Central memory CD4-positive, alpha-beta T cell (primary cell): ENCODE measurements around the gene UBA52.
A peak's percentile ranks its signal among the peaks of the same experiment; 100 is the strongest.
"Not testable (repeated sequence)": the region's sequence is repeated elsewhere in the genome, so short reads cannot be mapped to it uniquely, and the experiment has no call there.

Experiments used
- DNase-seq: peaks from one replicate; pipeline ENCODE4 v3.0.0; 2022

UBA52 gene

DNA sequence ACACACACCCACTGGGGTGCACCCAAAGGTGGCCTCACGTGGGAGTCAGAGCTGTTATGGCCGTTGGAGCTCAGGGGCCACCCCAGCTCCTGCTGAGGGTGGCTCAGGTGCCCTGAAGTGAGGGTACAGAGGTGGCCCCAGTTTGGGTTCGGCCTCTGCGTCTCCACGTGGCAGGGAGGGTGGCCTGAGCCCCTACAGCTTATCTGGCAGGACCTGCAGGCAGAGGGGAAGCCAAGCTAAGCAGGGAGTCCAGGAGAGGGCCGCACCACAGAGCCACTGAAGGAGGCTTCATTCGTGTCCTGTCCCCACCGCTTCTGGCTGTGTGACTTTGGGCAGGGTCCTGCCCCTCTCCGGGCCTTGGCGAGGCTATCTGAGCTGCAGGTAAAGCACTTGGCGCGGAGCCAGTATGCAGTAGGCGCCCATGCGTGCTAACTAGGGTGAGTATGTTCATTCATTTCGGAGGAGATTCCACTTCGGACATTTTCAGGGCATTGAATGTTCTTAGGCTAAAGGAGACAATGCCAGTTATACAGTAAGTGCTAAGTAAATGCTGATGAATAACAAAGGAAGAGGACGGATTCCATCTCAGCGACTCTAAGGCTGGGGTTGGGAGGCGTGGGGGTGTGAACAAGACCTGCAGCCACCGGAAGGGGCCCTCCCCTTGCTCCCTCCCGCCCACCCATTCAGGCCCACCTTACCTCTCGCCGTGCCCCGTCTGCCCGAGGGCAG lies 21.9 kb downstream of the UBA52 start:
- no peak for DNase-seq

DNA sequence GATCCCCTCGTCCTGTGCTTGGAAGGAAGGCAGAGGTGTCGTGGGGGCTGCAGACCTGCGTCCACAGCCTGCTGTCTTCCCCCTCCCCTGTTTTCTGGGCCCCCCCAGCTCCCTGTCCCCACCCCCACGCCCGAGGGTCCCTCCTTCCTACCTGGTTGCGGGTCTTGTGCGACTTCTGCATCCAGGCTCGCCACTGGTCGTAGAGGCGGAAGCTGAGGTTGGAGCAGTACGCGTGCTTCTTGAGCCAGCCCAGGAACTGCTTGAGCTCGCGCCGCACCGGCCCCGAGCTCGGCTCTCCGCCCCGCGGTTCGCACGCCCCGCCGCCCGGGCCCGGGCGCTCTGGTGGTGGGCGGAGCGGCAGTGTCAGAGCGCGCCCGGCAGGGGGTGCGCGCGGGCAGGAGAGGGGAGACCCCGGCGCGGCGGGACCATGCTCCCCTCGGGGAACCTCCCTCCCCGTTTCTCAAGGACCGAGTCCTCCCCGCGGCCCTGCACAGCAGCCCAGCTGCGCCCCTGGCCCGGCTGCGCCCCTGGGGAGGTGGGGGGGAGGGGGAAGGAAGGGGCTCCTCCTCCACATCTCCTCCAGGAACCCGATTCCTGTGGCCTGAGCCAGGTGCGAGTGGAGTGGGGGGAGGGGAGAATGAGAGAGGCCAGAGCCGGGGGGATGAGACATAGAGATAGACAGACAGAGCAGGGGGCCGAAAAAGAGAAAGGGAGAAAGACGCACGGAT lies 22.6 kb downstream of the UBA52 start:
- peak; percentile 68 for DNase-seq

DNA sequence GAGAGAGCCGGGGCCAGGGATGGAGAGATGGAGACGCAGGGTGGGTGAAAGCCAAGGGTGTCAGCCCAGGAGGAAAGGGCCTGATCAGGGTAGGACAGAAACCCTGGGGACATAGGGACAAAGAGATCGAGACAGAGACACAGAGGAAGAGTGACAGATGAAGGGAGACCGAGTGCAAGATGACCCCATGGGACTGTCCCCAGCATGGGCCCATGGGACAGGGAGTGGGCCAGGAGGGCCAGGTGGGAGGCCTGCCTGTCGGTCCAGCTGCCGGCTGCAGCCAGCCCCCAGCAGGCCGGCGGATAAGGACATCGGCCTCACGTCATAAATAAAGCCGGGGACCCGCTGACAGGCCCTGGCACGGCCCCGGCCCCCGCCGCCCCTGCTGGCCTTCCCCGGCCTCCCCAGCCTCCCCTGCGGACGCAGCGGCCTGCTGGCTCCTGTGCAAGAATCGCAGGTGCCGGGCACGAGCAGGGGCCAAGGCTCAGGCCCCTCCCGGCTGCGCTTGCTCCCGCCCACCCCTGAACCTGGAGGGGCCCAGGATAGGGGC lies 23.2 kb downstream of the UBA52 start:
- no peak for DNase-seq

DNA sequence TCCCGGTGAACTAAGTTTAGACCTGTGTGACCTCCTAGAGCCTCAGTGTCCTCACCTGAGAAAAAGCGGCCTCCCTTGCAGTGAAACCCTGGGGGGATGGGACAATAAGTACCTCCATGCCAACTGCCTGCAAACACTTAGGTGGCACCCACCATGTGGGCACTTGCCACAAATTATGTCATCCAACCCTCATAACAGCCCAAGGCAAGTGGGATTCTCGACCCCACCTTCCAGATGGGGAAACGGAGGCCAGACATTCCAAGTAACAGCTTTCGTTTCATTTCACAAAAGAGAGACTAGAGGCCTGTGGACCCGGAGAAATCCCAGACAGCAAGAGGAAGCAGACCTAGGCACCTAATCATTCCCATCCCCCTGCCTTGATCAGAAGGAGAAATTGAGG lies 23.8 kb downstream of the UBA52 start:
- no peak for DNase-seq

DNA sequence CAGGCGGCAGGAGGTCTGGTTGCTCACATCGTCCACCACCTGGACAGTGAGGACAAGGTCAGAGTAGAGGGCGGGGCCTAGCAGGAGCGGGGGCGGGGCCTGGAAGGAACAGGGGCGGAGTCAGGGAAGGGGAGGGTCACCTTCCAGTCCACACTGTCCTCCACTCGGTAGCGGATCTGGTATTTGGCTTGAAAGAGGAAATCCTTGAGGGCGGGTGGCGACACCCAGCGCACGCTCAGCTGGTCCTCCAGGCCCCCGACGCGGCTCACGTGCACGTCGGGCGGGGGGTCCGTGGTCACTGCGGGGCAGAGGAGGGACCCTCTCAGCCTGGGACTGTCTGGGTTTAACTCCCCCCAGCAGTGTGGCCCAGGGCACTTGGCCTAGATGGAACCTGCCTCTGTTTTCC lies 25.1 kb downstream of the UBA52 start:
- no peak for DNase-seq

DNA sequence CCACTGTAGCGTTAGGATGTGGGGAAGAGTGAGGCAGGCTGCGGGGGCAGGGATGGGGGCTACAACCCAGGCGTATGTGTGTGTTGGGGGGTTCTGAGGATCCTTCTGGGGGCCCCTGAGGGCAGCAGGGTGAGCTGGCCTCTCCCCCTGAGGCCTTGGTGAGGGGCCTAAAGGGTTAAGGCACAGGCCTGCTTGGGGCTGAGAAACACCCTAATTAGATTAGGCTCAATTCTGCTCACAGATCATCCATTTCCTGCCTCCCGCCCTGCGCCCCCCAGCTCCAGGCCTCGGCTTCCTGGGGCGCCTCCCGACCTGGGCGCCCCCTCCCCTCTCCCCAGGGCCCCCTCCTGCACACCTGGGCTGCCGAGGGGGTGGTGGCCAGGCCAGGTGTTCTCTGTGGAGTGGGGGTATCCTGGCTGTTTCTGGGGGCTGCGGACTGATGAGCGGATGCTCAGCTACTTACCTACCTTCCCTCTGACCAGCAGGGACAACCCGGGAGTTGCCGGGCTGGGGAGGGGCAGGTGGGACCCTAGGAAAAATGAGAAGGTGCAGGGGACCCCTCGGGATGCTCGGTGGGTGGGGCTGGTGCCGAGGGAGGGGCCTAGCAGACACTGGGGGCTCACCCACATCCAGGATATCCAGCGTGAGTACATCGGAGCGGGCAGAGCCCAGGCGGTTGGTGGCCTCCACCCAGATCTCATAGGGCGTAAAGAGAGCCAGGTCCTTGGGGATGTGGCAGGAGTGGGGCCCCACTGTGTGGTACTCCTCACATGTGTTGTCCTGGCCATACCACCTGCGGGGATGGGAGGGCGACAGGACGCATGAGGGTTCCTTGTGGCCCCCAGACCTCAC lies 26.4 kb downstream of the UBA52 start:
- no peak for DNase-seq

DNA sequence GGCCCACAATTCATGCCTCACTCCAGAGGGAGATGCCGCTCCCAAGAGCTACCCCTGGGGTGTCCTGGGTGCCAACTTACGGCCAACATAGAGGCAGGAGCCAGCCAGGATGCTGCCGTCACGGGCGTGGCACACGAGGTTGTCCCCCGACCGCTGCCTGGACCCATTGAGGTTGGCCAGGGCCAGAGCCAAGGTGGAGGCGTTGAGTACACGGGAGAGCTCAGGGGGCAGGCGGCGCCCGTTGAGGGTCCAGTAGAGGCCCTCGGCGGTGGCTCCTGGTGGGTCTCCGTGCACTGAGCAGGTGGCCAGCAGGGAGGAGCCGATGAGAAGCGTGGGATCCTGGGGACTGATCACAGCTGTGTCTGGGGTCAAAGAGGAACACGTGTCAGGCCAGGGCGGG lies 27.8 kb downstream of the UBA52 start:
- no peak for DNase-seq

DNA sequence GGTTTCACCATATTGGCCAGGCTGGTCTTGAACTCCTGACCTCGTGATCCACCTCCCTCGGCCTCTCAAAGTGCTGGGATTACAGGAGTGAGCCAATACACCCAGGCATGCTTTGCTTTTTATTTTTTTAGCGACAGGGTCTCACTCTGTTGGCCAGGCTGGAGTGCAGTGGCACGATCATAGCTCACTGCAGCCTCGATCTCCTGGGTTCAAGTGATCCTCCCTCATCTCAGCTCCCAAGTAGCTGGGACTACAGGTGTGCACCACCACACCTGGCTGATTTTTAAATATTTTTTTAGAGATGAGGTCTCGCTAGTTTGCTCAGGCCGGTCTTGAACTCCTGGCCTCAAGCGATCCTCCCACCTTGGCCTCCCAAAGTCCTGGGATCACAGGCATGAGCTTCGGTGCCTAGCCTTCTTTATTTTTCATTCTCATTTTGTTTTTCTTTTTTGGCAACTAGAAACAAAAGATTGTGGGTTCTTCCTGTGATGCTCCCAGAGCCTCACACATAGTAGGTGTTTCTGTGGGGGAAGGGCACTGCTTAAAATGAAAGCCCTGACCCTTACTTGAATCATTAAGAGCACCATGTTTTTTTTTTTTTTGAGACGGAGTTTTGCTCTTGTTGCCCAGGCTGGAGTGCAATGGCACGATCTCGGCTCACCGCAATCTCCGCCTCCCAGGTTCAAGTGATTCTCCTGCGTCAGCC lies 29.2 kb downstream of the UBA52 start:
- not testable (repeated sequence) for DNase-seq

DNA sequence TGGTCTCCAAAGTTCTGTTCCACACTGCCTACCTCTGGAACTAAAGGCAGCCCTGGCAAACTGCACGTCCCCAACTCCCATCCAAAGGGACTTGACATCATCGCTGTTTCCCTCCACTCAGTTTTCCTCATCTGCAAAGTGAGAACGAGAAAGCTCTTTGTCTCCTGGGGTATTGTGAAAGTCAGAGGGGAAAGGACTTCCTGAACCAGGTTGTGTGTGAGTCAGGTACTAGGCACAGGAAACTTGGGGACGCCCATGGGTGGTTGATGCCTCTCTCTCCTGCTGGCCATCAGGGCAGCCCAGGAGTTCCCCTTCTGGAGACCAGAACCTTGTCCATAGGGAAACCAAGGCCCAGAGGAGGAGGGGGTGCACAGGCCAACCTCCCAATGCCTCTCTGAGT lies 30.2 kb downstream of the UBA52 start:
- no peak for DNase-seq

DNA sequence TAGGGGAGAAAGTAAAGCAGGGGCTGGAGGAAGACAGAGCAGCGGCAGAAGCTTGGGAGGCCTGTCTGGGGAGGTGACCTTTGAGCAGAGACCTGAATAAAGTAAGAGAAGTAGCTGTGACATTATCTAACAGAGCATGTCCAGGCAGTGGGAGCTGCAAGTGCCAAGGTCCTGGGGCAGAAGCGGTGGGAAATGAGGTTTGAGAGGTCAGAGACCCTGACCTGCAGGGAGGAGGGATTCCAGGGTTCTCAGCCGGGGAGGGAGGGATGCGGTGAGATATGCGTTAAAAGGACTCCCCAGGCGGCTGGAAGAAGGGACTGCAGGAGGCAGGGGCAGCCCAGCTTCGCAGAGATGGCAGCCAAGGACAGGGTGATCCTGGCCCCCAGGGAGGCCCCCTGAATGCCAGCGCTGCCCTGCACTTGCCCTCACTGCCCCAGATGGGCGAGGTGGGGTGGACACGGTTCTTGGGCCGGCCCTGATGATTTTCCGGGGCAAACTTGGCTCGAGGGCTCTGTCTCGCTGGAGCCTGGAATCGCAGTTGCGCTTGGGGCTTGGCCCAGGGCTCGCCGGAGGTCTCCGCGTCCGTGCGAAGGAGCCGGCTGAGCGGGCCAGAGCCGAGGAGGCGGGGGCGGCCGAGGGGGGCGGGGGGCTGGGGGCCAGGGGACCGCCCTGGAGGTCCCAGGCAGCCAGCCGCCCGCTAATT lies 31.7 kb downstream of the UBA52 start:
- no peak for DNase-seq

DNA sequence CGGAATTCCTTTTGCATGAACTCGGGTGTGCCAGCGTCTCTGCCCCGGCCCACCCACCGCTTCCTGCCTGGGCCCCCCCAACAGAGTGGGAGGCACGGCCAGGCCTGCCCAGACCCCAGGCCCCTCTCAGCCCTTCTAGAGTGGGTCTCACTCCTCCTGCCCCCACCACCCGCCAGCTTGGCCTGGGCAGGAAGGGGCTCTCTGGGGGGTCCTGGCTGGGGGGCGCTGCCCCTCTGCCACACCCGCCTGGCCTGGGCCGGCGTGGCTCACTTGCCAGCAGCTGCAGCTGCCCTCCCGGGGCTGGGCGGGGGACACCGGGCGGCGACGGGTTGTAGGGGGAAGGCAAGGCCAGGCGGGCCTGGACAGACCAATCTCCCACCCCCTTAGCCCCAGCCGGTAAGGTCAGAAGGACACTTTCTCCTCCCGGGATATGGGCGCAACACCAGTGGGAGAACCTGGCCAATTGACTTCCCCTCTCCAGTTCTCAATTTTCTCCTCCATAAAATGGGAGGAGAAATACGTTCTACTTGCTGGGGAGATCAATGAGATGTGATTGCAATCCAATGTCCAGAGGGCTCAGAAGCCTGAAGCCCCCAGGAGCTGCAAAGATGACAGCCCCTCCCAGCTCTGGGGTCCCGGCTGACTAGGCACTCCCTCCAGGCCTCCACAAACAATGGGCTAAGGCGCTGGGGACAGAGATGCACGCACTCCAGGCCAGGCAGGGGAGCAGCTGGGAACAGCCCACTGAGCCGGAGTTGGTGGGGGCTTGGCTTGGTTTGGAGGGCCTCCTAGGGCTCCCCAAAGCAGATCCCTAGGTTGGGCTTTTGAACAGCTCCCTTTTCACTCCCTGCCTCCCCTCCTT lies 32.5 kb downstream of the UBA52 start:
- no peak for DNase-seq

DNA sequence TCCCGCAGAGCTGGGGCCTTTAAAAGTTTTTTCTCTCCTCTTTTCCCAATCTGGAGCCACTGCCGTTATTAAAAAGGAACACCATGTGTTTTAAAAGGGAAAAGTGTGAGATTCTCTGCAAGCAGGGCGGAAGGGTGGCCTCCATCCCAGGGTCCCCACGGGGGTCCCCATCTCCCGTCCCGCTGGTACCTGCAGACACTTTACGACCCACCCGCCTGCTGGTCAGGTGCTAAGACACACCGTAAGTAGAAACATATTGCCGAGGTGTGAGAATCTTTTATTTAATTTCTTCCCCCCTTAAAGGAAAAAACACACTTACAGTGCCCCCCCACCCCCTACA lies 33.1 kb downstream of the UBA52 start:
- no peak for DNase-seq

DNA sequence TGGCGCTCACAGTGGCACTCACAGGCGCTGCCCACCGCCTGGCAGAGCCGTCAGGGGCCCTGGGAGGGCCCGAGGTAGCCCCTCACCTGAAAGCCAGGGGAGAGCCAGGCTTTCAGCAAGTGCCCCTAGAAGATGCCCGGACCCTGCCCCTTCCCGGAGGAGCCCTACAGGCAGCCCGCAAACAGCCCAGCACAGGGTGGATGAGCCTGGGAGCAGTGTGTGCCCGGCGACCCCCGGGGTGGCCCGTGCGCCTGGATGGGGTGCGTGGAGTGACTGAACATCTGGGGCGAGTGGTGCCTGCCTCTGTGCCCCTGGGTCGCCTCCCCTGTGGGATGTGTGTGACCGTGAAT lies 33.5 kb downstream of the UBA52 start:
- no peak for DNase-seq

DNA sequence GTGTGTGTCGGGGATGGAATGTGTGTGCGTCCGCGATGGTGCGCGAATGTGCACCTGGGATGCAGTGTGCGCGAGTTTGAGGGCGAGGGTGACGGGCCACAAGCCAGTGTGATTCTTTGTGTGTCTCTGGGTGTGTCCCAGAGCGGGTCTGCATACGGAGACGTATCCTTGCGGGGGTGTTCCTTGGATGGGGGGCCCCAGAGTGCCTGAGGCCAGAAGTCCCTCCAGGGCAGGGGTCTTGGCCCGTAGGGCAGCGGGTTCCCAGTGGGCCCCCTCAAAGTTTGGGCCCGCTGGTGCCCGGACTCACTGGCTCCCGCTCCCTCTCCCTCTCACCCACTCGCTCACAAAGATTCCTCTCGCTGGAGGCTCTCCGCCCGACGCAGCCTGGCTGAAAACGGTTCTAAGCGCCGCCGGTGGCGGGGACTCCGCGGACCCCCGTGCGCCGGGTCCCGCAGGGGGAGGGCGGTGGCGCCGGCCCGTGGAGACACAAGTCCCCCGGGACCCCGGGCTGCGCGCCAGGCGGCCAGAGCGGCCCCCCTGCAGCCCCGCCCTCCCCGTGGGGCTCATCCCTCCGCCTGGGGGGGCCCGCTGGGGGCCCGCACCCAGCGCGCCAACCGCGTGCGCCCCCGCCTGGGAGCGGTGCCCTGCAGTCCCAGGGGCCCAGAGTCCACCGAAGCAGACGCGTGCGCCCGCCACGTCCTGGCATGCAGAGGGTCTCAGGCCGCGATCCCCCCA lies 34.1 kb downstream of the UBA52 start:
- DNase-seq, result no peak

DNA sequence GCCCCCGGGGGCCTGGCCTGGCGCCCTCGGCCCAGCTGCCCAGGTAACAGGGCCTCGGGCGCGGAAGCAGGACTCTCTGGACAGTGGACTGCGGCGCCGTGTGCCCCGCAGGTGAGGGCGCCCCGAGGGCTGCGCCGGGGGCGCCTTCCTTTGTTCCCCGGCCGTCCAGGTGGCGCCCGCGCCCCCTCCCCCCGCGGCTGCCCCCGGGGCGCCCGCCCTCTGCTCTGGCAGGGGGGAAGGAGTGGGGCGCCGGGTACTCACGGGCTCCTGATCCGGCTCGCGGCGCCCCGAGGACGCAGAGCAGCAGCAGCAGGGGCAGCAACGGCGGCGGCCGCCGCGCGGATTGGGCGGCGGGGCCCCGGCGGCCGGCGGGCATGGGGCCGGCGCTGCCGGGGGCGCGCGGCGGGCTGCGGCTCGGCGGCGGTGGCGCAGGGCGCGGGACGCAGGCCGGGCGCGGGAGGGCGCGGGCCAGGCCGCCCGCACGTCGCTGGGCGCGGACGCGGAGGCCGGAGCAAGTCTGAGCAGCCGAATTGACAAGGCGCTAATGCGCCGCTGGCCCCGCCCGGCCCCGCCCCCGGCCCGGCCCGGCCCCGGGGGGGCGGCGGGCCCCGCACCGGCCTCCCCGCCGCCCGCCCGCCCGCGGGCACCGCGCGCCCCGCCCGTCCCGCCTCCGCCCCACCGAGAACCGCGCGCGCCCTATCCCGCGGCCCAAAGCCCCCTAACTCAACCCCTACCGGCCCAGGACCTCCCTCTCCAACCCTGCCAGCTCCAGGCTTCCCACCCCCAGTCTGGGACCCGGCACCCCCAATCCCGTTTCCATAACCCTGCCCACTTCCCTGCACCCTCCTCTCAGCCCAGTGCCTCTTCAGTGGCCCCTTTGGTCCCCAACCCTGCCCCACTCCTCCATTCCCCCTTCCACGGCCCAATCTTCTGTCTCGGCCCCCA lies 34.9 kb downstream of the UBA52 start, which contains the start of gene CRLF1:
TSS of gene CRLF1 (minus strand) at position 519 of the 945 bp plus-strand sequence. CDS start at position 376, 143 bp downstream.
- no peak for DNase-seq

DNA sequence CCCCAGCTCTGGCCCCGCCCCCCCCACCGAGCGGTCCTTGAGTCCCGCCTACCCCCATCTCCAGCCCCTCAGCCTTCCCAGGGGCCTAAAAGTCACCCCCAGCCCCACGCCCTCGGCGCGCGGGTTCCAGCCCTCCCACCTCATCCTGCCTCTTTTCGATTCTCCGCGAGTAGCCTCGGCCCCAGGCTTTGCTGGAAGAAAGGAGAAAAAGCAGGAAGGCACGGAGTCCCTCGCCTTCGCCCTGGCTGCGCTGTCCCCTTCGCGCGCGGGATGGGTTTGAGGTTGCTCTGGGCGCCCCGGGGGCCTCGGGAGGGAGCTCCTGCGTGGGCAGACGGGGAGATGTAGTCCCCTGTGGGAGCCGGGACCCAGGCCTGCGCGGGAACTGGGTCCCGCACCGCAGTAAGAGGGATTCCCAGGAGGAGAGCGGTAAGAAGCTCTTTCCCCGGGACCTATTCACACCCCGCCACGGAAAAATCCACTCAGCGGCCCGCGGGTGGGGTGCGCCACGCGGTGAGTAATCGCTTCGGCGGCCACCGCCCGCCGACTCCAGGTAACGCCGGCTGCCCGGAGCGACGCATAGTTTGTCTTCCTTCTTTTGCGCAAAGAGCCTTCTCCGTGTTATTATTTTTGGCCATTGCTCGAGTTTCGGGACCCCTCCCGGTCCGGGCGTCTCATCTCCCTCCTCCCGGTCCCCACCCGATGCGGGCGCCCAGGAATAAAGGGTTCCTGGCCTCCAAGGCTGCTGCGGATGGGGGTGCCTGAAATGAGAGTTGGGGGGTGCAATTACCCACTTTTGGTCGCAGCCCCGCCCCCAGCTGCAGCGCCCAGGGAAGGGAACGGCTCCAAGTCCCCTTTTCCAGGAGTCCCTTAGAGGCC lies 35.8 kb downstream of the UBA52 start:
- no peak for DNase-seq

DNA sequence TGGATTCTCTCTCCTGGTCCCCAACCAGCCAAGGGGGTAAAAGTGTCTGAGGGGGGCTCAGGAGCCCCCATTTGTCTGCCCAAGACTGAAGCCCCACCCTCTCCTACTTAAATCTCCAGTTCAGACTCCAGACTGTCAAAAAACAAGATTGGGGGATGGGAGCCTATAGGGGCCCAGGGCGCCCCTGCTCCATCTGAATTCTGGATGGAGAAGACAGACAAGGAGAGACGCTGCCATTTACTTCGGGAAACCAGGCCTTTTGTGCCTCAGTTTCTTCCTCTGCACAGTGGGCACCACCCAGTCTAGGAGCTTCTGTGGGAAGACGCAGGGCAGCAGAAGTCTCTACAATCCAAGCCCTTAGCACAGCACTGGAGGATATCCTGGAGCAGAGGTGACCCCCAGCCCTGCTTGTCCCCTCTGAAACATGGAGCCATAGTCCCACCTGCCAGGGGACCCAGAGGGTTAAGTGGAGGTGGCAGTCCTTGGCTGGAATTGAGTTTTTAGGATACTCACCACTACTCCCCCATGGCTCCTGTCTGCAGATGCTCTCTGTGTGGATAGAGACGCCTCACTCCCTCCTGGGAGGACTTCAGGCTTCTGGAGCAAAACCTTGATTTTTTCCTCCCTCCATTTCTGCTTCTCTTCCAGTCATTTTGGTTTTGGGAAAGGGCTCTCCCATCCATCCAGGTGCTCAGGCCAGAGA lies 36.6 kb downstream of the UBA52 start:
- no peak for DNase-seq
